G401.6 (cell line): Measurements from ENCODE around the gene NF1.
A peak's percentile ranks its signal among the peaks of the same experiment; 100 is the strongest.
"Not testable (repeated sequence)": the region's sequence is repeated elsewhere in the genome, so short reads cannot be mapped to it uniquely, and the experiment has no call there.

ENCODE experiments used
- FAIRE-seq: peaks from 2 replicates; lab custom pipeline; 2012; peaks lifted over from hg19 to GRCh38; lab: Jason Lieb, UNC

The NF1 gene

GRCh38 chr17:31329221-31329620 lies 234.4 kb downstream of the NF1 start:
- FAIRE-seq, result no peak

- no peak for FAIRE-seq
Observed at GRCh38 chr17:31339906-31340661, 245.3 kb downstream of the NF1 start.

GRCh38 chr17:31345191-31345747 lies 250.5 kb downstream of the NF1 start:
- FAIRE-seq, result not testable (repeated sequence)

- FAIRE-seq, result no peak
Observed at GRCh38 chr17:31349454-31349853, 254.7 kb downstream of the NF1 start.

- no peak for FAIRE-seq
Observed at GRCh38 chr17:31355935-31356334, 261.2 kb downstream of the NF1 start.

- FAIRE-seq, result no peak
Observed at GRCh38 chr17:31357091-31357490, 262.3 kb downstream of the NF1 start.

GRCh38 chr17:31357839-31358394 lies 263.1 kb downstream of the NF1 start:
- no peak for FAIRE-seq

- FAIRE-seq, result no peak
Observed at GRCh38 chr17:31364012-31364411, 269.2 kb downstream of the NF1 start.

GRCh38 chr17:31366088-31366487 lies 271.3 kb downstream of the NF1 start:
- no peak for FAIRE-seq

- FAIRE-seq, result no peak
Observed at GRCh38 chr17:31369266-31369665, 274.5 kb downstream of the NF1 start.

- no peak for FAIRE-seq
Observed at GRCh38 chr17:31371511-31372097, 276.8 kb downstream of the NF1 start.

GRCh38 chr17:31373150-31374093 lies 278.6 kb downstream of the NF1 start:
- FAIRE-seq, result peak; percentile 94

- no peak for FAIRE-seq
Observed at GRCh38 chr17:31374094-31374447, 279.3 kb downstream of the NF1 start.

GRCh38 chr17:31374503-31374902 lies 279.7 kb downstream of the NF1 start:
- FAIRE-seq, result no peak

GRCh38 chr17:31378638-31379037 lies 283.9 kb downstream of the NF1 start:
- FAIRE-seq, result no peak

- FAIRE-seq, result no peak
Observed at GRCh38 chr17:31379597-31380205, 284.9 kb downstream of the NF1 start.

GRCh38 chr17:31381165-31381668 lies 286.4 kb downstream of the NF1 start:
- FAIRE-seq, result no peak

GRCh38 chr17:31382668-31383275 lies 288.0 kb downstream of the NF1 start:
- not testable (repeated sequence) for FAIRE-seq

- FAIRE-seq, result not testable (repeated sequence)
Observed at GRCh38 chr17:31383488-31383887, 288.7 kb downstream of the NF1 start.

- FAIRE-seq, result no peak
Observed at GRCh38 chr17:31385428-31386285, 290.9 kb downstream of the NF1 start.
